ENCODE data around the gene TNFRSF8.

TNFRSF8 gene

DNA sequence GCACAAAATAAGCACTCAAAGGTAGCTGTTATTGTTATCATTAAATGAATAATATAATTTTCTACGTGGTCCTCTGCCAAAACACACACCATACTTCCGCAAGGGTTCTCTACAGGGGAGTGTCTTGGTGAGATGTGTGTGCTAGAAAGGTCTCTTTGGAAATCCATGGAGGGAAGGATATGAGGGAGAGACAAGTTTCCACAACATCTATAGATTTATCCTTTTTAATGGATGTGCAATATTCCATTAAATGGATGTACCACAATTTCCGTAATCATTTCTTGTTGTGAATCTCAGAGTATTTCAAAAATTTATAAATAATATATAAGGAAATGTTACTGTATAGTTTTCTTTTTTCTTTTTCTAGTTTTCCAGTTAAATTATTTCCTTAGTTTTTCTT is 2.6 kb upstream of the TNFRSF8 start:
- no peak for DNase-seq (ENCODE audit: low spot score)

GRCh38 chr1:12064073-12064969 is 1.2 kb downstream of the TNFRSF8 start:
- DNase-seq (ENCODE audit: low spot score), result no peak

DNA sequence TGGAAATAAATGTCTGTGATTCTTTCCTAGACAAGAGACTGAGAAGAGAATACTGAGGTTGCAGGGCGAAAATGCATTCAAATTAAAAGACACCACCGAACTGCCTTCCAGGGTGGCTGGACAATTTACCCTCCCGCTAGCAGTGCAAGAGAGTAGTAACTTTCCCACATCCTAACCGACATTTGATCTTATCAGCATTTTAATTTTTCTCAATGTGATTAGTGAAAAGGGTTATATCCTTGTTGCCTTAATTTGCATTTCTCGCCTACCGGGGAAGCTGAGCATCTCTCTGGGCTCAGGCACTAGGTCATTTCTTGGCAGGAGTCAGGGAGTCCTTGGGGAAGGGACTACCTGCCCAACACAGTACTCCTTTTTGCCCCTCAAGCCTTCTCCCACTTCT is 2.8 kb downstream of the TNFRSF8 start:
- DNase-seq (ENCODE audit: low spot score), result no peak

DNA sequence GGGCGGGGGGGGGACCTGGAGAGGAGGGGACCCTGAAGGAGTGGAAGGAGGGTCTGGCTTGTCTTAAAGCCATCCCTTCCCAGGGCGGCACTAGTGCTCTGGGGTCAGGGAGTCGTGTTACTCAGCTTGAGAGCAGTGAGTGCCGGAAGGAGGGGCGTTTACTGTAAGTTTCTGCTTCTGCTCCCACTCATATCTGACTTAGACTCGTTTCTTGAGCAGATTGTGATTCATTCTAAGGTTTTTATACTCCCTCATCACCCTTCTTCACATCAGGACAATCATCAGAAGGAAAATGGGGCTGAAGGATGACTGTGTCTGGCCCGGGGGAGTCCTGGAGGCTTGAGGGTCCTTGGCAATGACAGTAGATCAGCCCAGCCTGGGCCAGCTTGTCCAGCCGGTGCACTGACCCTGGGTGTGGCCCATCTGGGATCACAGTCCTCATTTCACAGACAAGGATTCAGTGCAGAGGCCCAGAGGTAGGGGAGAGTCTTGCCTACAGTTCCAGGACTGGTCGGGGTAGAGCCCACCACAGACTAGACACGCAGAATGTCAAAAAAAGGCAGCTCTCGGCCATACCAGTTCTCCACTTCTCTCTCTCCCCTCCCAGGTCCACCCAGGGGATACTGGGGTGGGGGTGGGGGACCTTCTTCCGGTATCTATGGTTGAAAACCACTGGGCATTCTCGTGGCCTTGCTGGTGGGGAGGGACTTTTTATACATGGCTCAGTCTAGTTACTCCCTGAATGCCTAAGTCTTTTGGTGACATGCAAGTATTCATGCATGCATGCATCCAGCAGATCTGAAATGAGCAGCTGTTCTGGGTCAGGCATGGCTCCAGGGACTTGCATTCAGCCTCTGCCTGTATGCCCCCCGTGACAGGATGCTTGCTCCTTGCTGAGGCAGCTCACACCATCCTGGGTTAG is 5.1 kb downstream of the TNFRSF8 start:
- DNase-seq (ENCODE audit: low spot score), result no peak

- no peak for DNase-seq (ENCODE audit: low spot score)
These were observed 6.6 kb downstream of the TNFRSF8 start for GRCh38 chr1:12069623-12070244.

- no peak for DNase-seq (ENCODE audit: low spot score)
These were observed 8.8 kb downstream of the TNFRSF8 start for GRCh38 chr1:12071892-12072291.

GRCh38 chr1:12072741-12073140 is 9.6 kb downstream of the TNFRSF8 start:
- no peak for DNase-seq (ENCODE audit: low spot score)

DNA sequence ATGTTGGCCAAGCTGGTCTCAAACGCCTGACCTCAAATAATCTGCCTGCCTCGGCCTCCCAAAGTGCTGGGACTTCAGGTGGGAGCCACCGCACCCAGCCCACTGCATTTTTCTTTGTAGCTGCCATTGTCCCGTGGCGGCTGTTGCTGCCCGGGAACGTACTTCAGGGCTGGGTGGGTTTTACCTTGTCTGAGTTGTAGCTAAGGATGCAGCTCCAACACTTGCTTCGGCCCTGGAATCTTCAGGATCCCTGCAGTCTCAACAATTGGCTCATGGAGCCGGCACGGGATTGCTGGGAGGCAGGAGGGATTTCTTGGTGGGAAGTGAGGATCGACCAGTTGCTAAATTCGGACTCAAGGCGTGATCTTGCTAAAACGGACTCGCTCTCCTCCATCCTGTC is 10.7 kb downstream of the TNFRSF8 start:
- DNase-seq (ENCODE audit: low spot score), result no peak

GRCh38 chr1:12075195-12076114 is 12.4 kb downstream of the TNFRSF8 start:
- no peak for DNase-seq (ENCODE audit: low spot score)

DNA sequence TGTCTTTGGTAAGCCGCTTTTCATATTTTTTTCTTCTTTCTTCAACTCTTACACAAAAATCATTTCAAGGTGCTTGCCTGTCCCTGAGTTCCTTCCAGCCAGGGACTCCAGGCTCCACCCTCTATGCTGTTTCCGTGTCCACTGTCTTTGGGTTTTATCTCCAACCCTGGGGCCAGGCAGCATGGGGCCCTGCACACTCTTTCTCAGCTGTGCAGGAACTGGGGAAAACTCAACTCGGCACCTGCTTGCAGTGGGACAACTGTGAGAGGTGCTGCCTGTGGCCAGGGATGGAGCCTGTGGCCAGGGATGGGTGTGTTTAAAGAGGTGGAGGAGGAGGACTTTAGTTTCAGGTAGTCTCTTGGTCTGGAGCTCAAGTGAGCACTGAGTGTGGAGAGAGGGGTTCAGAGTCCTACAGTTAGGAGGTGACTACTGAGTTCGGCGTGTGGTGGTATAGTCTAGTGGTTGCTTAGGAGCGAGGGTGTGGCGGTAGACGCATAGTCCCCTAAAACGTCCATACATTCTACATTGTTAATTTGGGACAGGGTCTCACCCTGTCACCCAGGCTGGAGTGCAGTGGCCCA is 13.4 kb downstream of the TNFRSF8 start:
- no peak for DNase-seq (ENCODE audit: low spot score)

DNA sequence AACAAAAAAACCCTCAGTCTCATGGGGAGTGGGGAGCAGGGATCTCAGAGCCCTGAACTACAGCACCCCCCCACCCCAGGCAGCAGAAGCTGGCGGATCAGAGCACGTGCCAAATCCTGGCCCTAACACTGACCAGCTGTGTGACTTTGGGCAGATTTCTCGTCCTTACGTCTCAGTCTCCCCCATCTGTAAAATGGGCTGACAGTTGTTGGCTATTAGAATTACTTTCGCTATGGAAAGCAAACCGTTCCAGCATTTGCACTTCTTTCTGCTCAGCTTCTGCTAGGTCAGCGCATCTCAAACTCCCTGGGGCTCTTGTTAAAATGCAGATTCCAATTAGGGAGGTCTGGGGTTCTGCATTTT is 15.5 kb downstream of the TNFRSF8 start:
- DNase-seq (ENCODE audit: low spot score), result no peak

DNA sequence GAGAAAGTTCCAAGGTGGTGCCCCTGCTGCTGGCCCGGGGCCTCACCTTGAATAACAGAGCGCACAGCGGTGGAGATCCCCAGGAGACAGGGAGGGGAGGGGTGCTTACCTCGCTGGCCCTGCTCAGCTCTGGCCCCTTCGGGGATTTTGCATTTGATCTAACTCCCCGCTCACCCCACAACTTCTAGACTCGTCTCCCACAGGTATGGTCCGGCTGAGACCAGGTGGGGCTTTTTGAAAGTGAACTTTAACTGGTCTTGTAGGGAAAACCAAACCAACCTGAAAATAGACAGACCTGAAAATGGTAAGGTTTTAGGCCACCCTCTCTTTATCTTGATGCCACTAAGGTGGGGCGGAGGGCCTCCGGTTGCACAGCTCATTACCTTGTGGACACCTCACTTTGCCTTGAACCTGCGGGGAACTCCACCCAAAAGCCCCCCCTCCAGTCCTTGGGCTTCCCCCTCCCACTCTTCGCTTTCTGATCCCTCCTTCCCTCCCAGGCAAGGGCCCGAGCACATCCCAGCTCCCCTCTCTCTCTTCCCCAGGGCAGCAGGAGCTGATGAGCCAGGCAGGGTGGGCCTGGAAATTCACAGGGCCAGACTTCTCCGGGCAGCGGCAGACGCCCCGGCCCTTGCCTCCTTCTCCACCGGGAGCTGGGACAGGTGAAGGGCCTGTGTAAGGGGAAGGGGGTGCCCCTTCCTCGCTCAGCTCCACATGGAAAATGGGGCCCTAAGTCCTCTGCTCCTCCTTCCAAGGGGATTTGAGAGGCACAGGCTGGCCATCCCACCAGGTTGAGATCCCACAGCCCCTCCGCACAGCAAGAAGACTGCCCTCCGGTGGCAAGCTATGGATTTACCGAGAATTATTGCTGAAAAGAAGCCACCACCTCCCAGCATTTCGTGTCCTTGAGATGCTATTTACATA is 16.1 kb downstream of the TNFRSF8 start:
- DNase-seq (ENCODE audit: low spot score), result peak; percentile 69

DNA sequence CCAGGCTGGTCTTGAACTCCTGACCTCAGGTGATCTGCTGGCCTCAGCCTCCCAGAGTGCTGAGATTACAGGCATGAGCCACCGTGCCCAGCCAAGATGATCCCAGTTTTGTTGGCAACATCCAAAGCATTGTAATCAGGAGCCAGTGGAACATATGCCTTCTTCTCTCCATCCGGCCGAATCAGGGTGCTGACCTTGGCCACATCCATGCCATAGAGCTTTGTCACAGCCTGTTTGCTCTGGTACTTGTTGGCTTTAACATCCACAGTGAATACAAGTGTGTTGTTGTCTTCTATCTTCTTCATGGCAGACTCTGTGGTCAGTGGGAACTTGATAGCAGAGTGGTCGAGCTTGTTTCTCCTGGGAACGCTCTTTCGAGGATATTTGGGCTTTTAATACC is 17.1 kb downstream of the TNFRSF8 start:
- no peak for DNase-seq (ENCODE audit: low spot score)

- no peak for DNase-seq (ENCODE audit: low spot score)
These were observed 17.9 kb downstream of the TNFRSF8 start for GRCh38 chr1:12080773-12081556.

GRCh38 chr1:12081648-12082396 is 18.7 kb downstream of the TNFRSF8 start:
- DNase-seq (ENCODE audit: low spot score), result no peak

GRCh38 chr1:12082988-12083387 is 19.9 kb downstream of the TNFRSF8 start:
- no peak for DNase-seq (ENCODE audit: low spot score)

- no peak for DNase-seq (ENCODE audit: low spot score)
These were observed 20.7 kb downstream of the TNFRSF8 start for GRCh38 chr1:12083766-12084165.

DNA sequence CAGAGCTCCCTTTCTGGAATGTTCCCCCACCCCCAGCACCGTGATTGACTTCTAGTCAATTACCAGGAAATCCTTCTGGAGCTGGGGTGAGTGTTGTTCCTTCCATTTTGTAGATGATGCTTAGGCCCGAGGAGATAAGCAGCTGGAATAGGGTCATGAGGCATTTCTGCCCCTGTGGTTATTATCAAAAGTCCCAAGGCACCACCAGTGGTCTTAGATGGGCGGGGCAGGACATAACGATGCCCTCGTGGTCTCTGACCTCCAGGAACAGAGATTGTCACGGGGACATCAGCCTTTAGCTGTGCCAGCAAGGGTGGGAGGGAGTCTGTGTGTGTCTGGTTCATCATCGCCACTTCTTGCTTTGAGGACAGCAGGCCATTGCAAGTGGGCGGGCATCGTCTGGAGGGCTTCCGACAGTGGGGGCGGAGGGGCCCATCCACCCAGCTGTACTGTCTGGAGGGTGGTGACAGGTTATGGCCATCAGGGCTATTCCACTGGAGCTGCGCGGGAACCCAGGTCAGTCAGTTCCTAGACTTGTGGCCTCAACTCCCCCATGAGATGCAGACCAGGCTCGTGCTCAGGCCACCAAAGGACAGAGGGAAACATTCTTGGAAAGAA is 22.6 kb downstream of the TNFRSF8 start:
- DNase-seq (ENCODE audit: low spot score), result no peak
